H1 (cell line): ENCODE results near the gene NCAPD3. TPM values are rescaled to one million over a fixed set of nuclear protein-coding genes. Genes with fewer than 3 reads are reported as not detected.

Experiments used
- CTCF ChIA-PET: fragments of 300-600 bp; sonication (Branson Sonifier 250); formaldehyde crosslinking; loops from one replicate; lab custom pipeline; 2021; ENCODE audit not compliant: partially characterized antibody; lab: Charles Lee
- POLR2A ChIA-PET: fragments of 300-600 bp; sonication (Branson Sonifier 250); formaldehyde crosslinking; loops from one replicate; lab custom pipeline; 2021; ENCODE audit warnings: inconsistent platforms; ENCODE audit not compliant: partially characterized antibody; lab: Charles Lee
- DNase-seq, 2 experiments: peaks; one replicate each; pipeline versions ENCODE4 v3.0.0 to v3.0.0-alpha.2; 2010 to 2022; ENCODE audit warnings: low spot score in 2 of 2, low read depth in 1 of 2, mixed read lengths in 1 of 2
- FAIRE-seq: peaks from 2 replicates; lab custom pipeline; 2011; peaks lifted over from hg19 to GRCh38; lab: Jason Lieb, UNC
- H2AFZ ChIP-seq: 2 replicates; pipeline ENCODE4 v1.8.1; 2012; ENCODE audit warnings: low read length, inconsistent platforms
- H2AK5ac ChIP-seq: 2 replicates; pipeline ENCODE4 v1.6.1; 2013; ENCODE audit warnings: low read depth, low read length
- H2BK120ac ChIP-seq: replicated peaks from 2 replicates; pipeline ENCODE3; 2013; ENCODE audit warnings: low read depth, low read length, inconsistent platforms
- H2BK12ac ChIP-seq: 2 replicates; pipeline ENCODE4 v1.6.1; 2013; ENCODE audit warnings: low read depth, low read length
- H2BK15ac ChIP-seq: 2 replicates; pipeline ENCODE4 v1.6.1; 2013; ENCODE audit warnings: low read length
- H2BK20ac ChIP-seq: 2 replicates; pipeline ENCODE4 v1.6.1; 2013; ENCODE audit warnings: low read length
- H2BK5ac ChIP-seq: 2 replicates; pipeline ENCODE4 v1.6.1; 2013; ENCODE audit warnings: low read depth, low read length
- H3K14ac ChIP-seq: 2 replicates; pipeline ENCODE4 v1.6.1; 2013; ENCODE audit warnings: inconsistent platforms; ENCODE audit not compliant: insufficient read length
- H3K18ac ChIP-seq: 2 replicates; pipeline ENCODE4 v1.6.1; 2013; ENCODE audit warnings: low read length; ENCODE audit errors: extremely low read depth
- H3K23ac ChIP-seq: 2 replicates; pipeline ENCODE4 v1.6.1; 2013; ENCODE audit warnings: inconsistent platforms; ENCODE audit not compliant: insufficient read length
- H3K23me2 ChIP-seq: 2 replicates; pipeline ENCODE4 v1.6.1; 2013; ENCODE audit warnings: low read depth, low read length
- H3K27ac ChIP-seq: 2 replicates; pipeline ENCODE4 v1.6.1; 2011; ENCODE audit warnings: low read depth, low read length, inconsistent platforms
- H3K27me3 ChIP-seq, 4 experiments: replicated peaks in 1 of 4; 1 replicate in 1 of 4; 2 replicates in 3 of 4; pipeline versions ENCODE4 v1.6.1 to v1.8.1; 2011 to 2013; ENCODE audit warnings: low read length in 3 of 4, mild to moderate bottlenecking in 3 of 4, inconsistent platforms in 2 of 4, mixed read lengths in 2 of 4, moderate library complexity in 1 of 4; ENCODE audit not compliant: control insufficient read depth in 3 of 4, insufficient read depth in 3 of 4; ENCODE audit errors: extremely low read depth in 1 of 4
- H3K36me3 ChIP-seq, 4 experiments: 2 replicates each; pipeline versions ENCODE4 v1.6.1 to v1.8.1; 2011 to 2013; ENCODE audit warnings: mild to moderate bottlenecking in 4 of 4, low read length in 3 of 4, moderate library complexity in 2 of 4, control low read depth in 1 of 4, inconsistent platforms in 1 of 4; ENCODE audit not compliant: insufficient read depth in 4 of 4, control insufficient read depth in 2 of 4
- H3K4ac ChIP-seq: replicated peaks from 2 replicates; pipeline ENCODE3; 2013; ENCODE audit warnings: low read length, low read depth, mixed read lengths, inconsistent platforms; ENCODE audit not compliant: insufficient read length
- H3K4me1 ChIP-seq, 4 experiments: replicated peaks in 1 of 4; 1 replicate in 1 of 4; 2 replicates in 3 of 4; pipeline versions ENCODE4 v1.6.1 to v1.8.1; 2011 to 2013; ENCODE audit warnings: low read length in 3 of 4, inconsistent platforms in 2 of 4, mixed read lengths in 1 of 4; ENCODE audit not compliant: insufficient read depth in 4 of 4, control insufficient read depth in 3 of 4
- H3K4me2 ChIP-seq, 2 experiments: 2 replicates each; pipeline versions ENCODE4 v1.6.1 to v1.8.1; 2011 to 2013; ENCODE audit warnings: low read depth in 2 of 2, low read length in 2 of 2, control low read depth in 1 of 2, inconsistent platforms in 1 of 2, mild to moderate bottlenecking in 1 of 2; ENCODE audit not compliant: insufficient read depth in 1 of 2
- H3K4me3 ChIP-seq, 4 experiments: fragments of 200-600, 300-600 bp in 1 of 4; sonication (generic), shearing (Covaris generic), sonication (Bioruptor Twin) in 1 of 4; 2 replicates each; pipeline versions ENCODE4 v1.5.1 to v1.8.1; 2011 to 2016; ENCODE audit warnings: low read length in 4 of 4, low read depth in 3 of 4, control low read depth in 2 of 4, inconsistent platforms in 2 of 4, mild to moderate bottlenecking in 2 of 4, mixed read lengths in 1 of 4, moderate library complexity in 1 of 4; ENCODE audit not compliant: insufficient read depth in 2 of 4; ENCODE audit errors: extremely low read depth in 1 of 4
- H3K56ac ChIP-seq: replicated peaks from 2 replicates; pipeline ENCODE3; 2013; ENCODE audit warnings: low read depth, mild to moderate bottlenecking, mixed read lengths, low read length, inconsistent platforms; ENCODE audit not compliant: insufficient read length
- H3K79me1 ChIP-seq: 2 replicates; pipeline ENCODE4 v1.6.1; 2013; ENCODE audit warnings: low read depth, low read length, control low read depth
- H3K79me2 ChIP-seq, 2 experiments: 2 replicates each; pipeline versions ENCODE4 v1.6.1 to v1.8.1; 2012 to 2013; ENCODE audit warnings: low read length in 2 of 2, mild to moderate bottlenecking in 2 of 2, inconsistent platforms in 1 of 2; ENCODE audit not compliant: insufficient read depth in 2 of 2, control insufficient read depth in 1 of 2
- H3K9ac ChIP-seq, 4 experiments: replicated peaks in 1 of 4; 1 replicate in 1 of 4; 2 replicates in 3 of 4; pipeline versions ENCODE4 v1.6.1 to v1.8.1; 2011 to 2013; ENCODE audit warnings: low read depth in 3 of 4, low read length in 3 of 4, control low read depth in 2 of 4, mild to moderate bottlenecking in 2 of 4, moderate library complexity in 2 of 4, inconsistent platforms in 1 of 4; ENCODE audit errors: extremely low read depth in 1 of 4
- H3K9me3 ChIP-seq, 2 experiments: 2 replicates each; pipeline versions ENCODE4 v1.6.1 to v1.8.1; 2012 to 2013; ENCODE audit warnings: mild to moderate bottlenecking in 2 of 2, moderate library complexity in 2 of 2, control low read depth in 1 of 2, inconsistent platforms in 1 of 2, low read depth in 1 of 2, low read length in 1 of 2, mixed read lengths in 1 of 2; ENCODE audit not compliant: insufficient read depth in 2 of 2
- H4K20me1 ChIP-seq, 2 experiments: replicated peaks in 1 of 2; 2 replicates each; pipeline versions ENCODE3 to v1.8.1; 2011 to 2013; ENCODE audit warnings: inconsistent platforms in 2 of 2, low read length in 2 of 2, mild to moderate bottlenecking in 1 of 2; ENCODE audit not compliant: insufficient read depth in 2 of 2, control insufficient read depth in 1 of 2
- H4K5ac ChIP-seq: 2 replicates; pipeline ENCODE4 v1.6.1; 2013; ENCODE audit warnings: low read length, low read depth, mixed read lengths, inconsistent platforms; ENCODE audit not compliant: insufficient read length
- H4K8ac ChIP-seq: 2 replicates; pipeline ENCODE4 v1.8.0; 2013; ENCODE audit warnings: mild to moderate bottlenecking, moderate library complexity, low read length, inconsistent platforms; ENCODE audit not compliant: insufficient read depth; ENCODE audit errors: extremely low read depth
- H4K91ac ChIP-seq: replicated peaks from 2 replicates; pipeline ENCODE3; 2013; ENCODE audit warnings: low read length, mixed read lengths, inconsistent platforms; ENCODE audit not compliant: insufficient read length
- ATF3 ChIP-seq: IDR thresholded peaks from 2 replicates; pipeline ENCODE4 v1.6.1; 2011; ENCODE audit warnings: low read depth, mild to moderate bottlenecking, low read length; ENCODE audit not compliant: insufficient read depth
- CBX8 ChIP-seq: fragments of 300-800, 300-1000 bp; sonication (generic); IDR thresholded peaks from 2 replicates; pipeline ENCODE4 v1.7.1; 2016; ENCODE audit warnings: low read depth, low read length, borderline replicate concordance
- E2F6 ChIP-seq: IDR thresholded peaks from 2 replicates; pipeline ENCODE4 v1.6.1; 2012; ENCODE audit warnings: inconsistent platforms
- FOSL1 ChIP-seq: IDR thresholded peaks from 2 replicates; pipeline ENCODE4 v1.6.1; 2011; ENCODE audit warnings: mild to moderate bottlenecking, low read depth, low read length, moderate library complexity; ENCODE audit not compliant: insufficient read depth
- GTF2F1 ChIP-seq: IDR thresholded peaks from 2 replicates; pipeline ENCODE4 v1.6.1; 2012; ENCODE audit warnings: low read depth, low read length, improper control_type of control experiment, borderline replicate concordance
- WGBS, 2 experiments: shearing (Covaris generic) in 1 of 2; methylation state at CpG; one replicate each; pipeline versions ENCODE4 v1.1.6 to v1.1.7; 2013 to 2015; ENCODE audit warnings: low lambda C conversion rate in 2 of 2, mixed read lengths in 2 of 2, inconsistent platforms in 1 of 2, low coverage in 1 of 2, missing lambda C conversion rate in 1 of 2; ENCODE audit not compliant: insufficient replicate concordance in 2 of 2, insufficient coverage in 1 of 2, insufficient read length in 1 of 2; ENCODE audit errors: extremely low coverage in 1 of 2, missing lambda C conversion rate in 1 of 2; 5-methylcytosine and 5-hydroxymethylcytosine counted together
- polyA plus RNA-seq, 7 experiments: library from polyadenylated mRNA; depleted of rRNA in 3 of 7; stranded (reverse) in 5 of 7; unstranded in 2 of 7; fragments of >200 nt in 5 of 7; fragments of 200-250 nt in 2 of 7; gene quantifications; 1 replicate in 5 of 7; 2 replicates in 1 of 7; 4 replicates in 1 of 7; pipeline versions ENCODE4 v1.2.1 to v1.2.3, GENCODE V29; 2011 to 2013; ENCODE audit warnings: missing spikeins in 2 of 7, mixed read lengths in 2 of 7
- total RNA-seq: library from RNA; stranded (reverse); fragmentation: NEBNext Ultra II Directional; extraction: Animal tissue kit (Norgen Biotek cat#: 25700); gene quantifications from 2 replicates; pipeline ENCODE4 v1.2.1, GENCODE V29; 2021

Gene NCAPD3
- total and polyA plus RNA-seq, 2 of the 8 experiments (the other 6 are each of a cell fraction or from before 2014, with no cell fraction given) = 26.5 to 55.2 TPM

GRCh38 chr11:134116210-134116609, 107.6 kb downstream of the NCAPD3 start:
- 94% methylated on average over 1 of the region's 1 CpG; no CpG with 5 or more reads in 1 of the 2 experiments for WGBS, 2 experiments
- H3K9me3 ChIP-seq = no peaks in the 10 kb centered on the region
- no peak overlapping the region for H4K5ac ChIP-seq
- no peak overlapping the region for H3K23ac ChIP-seq
- no peaks in the 10 kb centered on the region for H3K23me2 ChIP-seq
- H2AK5ac ChIP-seq = no peak overlapping the region
- no peak overlapping the region for H2BK5ac ChIP-seq
- H4K91ac ChIP-seq = no peak overlapping the region
- H3K27me3 ChIP-seq = no peaks in the 10 kb centered on the region
- H3K36me3 ChIP-seq = no peaks in the 10 kb centered on the region
- TF ChIP-seq FOSL1 (no peak), GTF2F1 (no peak), ATF3 (no peak), E2F6 (no peak), CBX8 (no peak)
- DNase-seq (no peak), FAIRE-seq (no peak)
- CTCF ChIA-PET = interaction anchor here (1.1 to 1.5 kb wide), 3 partner anchors 19 to 89 kb away, joined by 3 to 5 read pairs (median 4); no protein-coding TSS in a partner anchor
- H4K8ac ChIP-seq = no peak overlapping the region
- H3K14ac ChIP-seq = no peak overlapping the region
- H3K18ac ChIP-seq = no peak overlapping the region
- no peak overlapping the region for H3K4me2 ChIP-seq
- no peaks in the 10 kb centered on the region for H4K20me1 ChIP-seq
- no peak overlapping the region for H3K27ac ChIP-seq
- H3K4ac ChIP-seq = no peak overlapping the region
- H2BK120ac ChIP-seq = no peak overlapping the region
- no peak overlapping the region for H3K4me3 ChIP-seq
- H2AFZ ChIP-seq = no peak overlapping the region
- peaks cover 0 to 9% (median 4%) of the 10 kb centered on the region in 4 experiments; a peak in 3 of 7 replicates for H3K4me1 ChIP-seq
- H3K9ac ChIP-seq = no peak overlapping the region
- H3K79me1 ChIP-seq = no peaks in the 10 kb centered on the region
- no peak overlapping the region for H2BK12ac ChIP-seq
- POLR2A ChIA-PET = no interaction called here
- H2BK20ac ChIP-seq = no peak overlapping the region
- no peak overlapping the region for H2BK15ac ChIP-seq
- H3K79me2 ChIP-seq = peaks cover 0 to 28% of the 10 kb centered on the region in 2 experiments; a peak in 3 of 4 replicates
- H3K56ac ChIP-seq = no peak overlapping the region
